ENCODE data around the gene WFDC2. TPM values are rescaled to one million over a fixed set of nuclear protein-coding genes. Genes with fewer than 3 reads are reported as not detected.

Gene WFDC2
- total and polyA plus RNA-seq, 2 experiments from 2014 or later, result 28.0 to 155 TPM

GRCh38 chr20:45485388-45485787, 15.8 kb downstream of the WFDC2 start:
- Histone ChIP-seq H3K27me3 (ENCODE audit: insufficient read depth) (no peaks in the 10 kb centered on the region), H3K4me2 (no peak overlapping the region), H3K79me2 (replicated peaks; ENCODE audit: insufficient read depth) (no peaks in the 10 kb centered on the region), H3K4me1 (ENCODE audit: insufficient read depth) (peaks cover 11% of the 10 kb centered on the region; the same call in 1 of the 2 replicates), H2AFZ (no peak overlapping the region), H3K27ac (ENCODE audit: low read depth) (no peak overlapping the region), H3F3A (replicated peaks; ENCODE audit: low read depth) (no peaks in the 10 kb centered on the region), H3K4me3 (no peak overlapping the region), H3K9me2 (ENCODE audit: insufficient read depth) (no peaks in the 10 kb centered on the region), H4K20me1 (replicated peaks; ENCODE audit: insufficient read depth) (no peaks in the 10 kb centered on the region), H3K36me3 (ENCODE audit: insufficient read depth) (no peaks in the 10 kb centered on the region)
- no peak overlapping the region for H3K27ac Mint-ChIP-seq
- TF ChIP-seq STAT1 (IDR thresholded peaks at IDR 0.05; ENCODE audit: unreplicated experiment), result no peak
- no peak for TF ChIP-seq ETS1 (IDR thresholded peaks at IDR 0.05)
- TF ChIP-seq POLR2AphosphoS5 (IDR thresholded peaks at IDR 0.05; ENCODE audit: low read depth), result no peak
- no peak for TF ChIP-seq NANOG (IDR thresholded peaks at IDR 0.05; ENCODE audit: borderline replicate concordance)
- TF ChIP-seq REST (IDR thresholded peaks at IDR 0.05; ENCODE audit: unreplicated experiment), result no peak
- no peak for TF ChIP-seq EZH2 (IDR thresholded peaks at IDR 0.05; ENCODE audit: low read depth, unreplicated experiment)
- TF ChIP-seq CTCF (conservative IDR thresholded peaks at IDR 0.05; ENCODE audit: low read depth in 2 of 2), result no peak
- H3K27me3 Mint-ChIP-seq (ENCODE audit: insufficient read depth, low read depth, poor library complexity), result peaks cover 7% of the 10 kb centered on the region
- H3K9me3 Mint-ChIP-seq, result no peaks in the 10 kb centered on the region; the same call in 2 of the 3 replicates
- DNase-seq (ENCODE audit: low spot score) (no peak), ATAC-seq (no peak)
- H3K4me3 Mint-ChIP-seq, result no peak overlapping the region
- peaks cover 26% of the 10 kb centered on the region for H3K4me1 Mint-ChIP-seq
- H3K36me3 Mint-ChIP-seq (ENCODE audit: low read depth), result peaks cover 6% of the 10 kb centered on the region; the same call in 2 of the 3 replicates

GRCh38 chr20:45487231-45487635, 17.7 kb downstream of the WFDC2 start:
- peak overlapping the region; percentile 81 for H3K4me2 ChIP-seq
- ATAC-seq (peak; percentile 92), DNase-seq (ENCODE audit: low spot score) (peak; percentile 76)
- no peaks in the 10 kb centered on the region for H3K27me3 ChIP-seq (ENCODE audit: insufficient read depth)
- H4K20me1 ChIP-seq (replicated peaks; ENCODE audit: insufficient read depth), result no peaks in the 10 kb centered on the region
- TF ChIP-seq CTCF (conservative IDR thresholded peaks at IDR 0.05; ENCODE audit: low read depth in 2 of 2) (peak; percentile 55 to 65), ETS1 (IDR thresholded peaks at IDR 0.05) (no peak), STAT1 (IDR thresholded peaks at IDR 0.05; ENCODE audit: unreplicated experiment) (no peak), CREB1 (CRISPR knock-in tag; IDR thresholded peaks at IDR 0.05; ENCODE audit: low read depth) (no peak), EZH2 (IDR thresholded peaks at IDR 0.05; ENCODE audit: low read depth, unreplicated experiment) (no peak)
- H3K27me3 Mint-ChIP-seq (ENCODE audit: insufficient read depth, low read depth, poor library complexity), result peaks cover 7% of the 10 kb centered on the region
- H3F3A ChIP-seq (replicated peaks; ENCODE audit: low read depth), result no peaks in the 10 kb centered on the region
- no peaks in the 10 kb centered on the region; the same call in 2 of the 3 replicates for H3K9me3 Mint-ChIP-seq
- no peaks in the 10 kb centered on the region for H3K9me2 ChIP-seq (ENCODE audit: insufficient read depth)
- no peaks in the 10 kb centered on the region for H3K36me3 Mint-ChIP-seq (ENCODE audit: low read depth)
- peak overlapping the region; percentile 60 for H3K4me3 ChIP-seq
- H3K27ac ChIP-seq (ENCODE audit: low read depth), result no peak overlapping the region
- H3K4me3 Mint-ChIP-seq, result peak overlapping the region; percentile 67
- no peak overlapping the region for H3K27ac Mint-ChIP-seq
- no peaks in the 10 kb centered on the region for H3K79me2 ChIP-seq (replicated peaks; ENCODE audit: insufficient read depth)
- H2AFZ ChIP-seq, result peak overlapping the region; percentile 87
- H3K4me1 ChIP-seq (ENCODE audit: insufficient read depth), result peaks cover 11% of the 10 kb centered on the region; the same call in 1 of the 2 replicates
- H3K36me3 ChIP-seq (ENCODE audit: insufficient read depth), result no peaks in the 10 kb centered on the region; the same call in 1 of the 2 replicates
- H3K4me1 Mint-ChIP-seq, result peaks cover 26% of the 10 kb centered on the region

Data from GM23338 (cell line).